Panc1 (cell line): ENCODE data around the gene CHST8. TPM values are rescaled to one million over a fixed set of nuclear protein-coding genes. Genes with fewer than 3 reads are reported as not detected.

Experiments
- ATAC-seq: fragments of 200-7000 bp; cut with Tn5 transposase; 2 replicates; pipeline ENCODE4 v1.9.1; 2020; ENCODE audit warnings: mild to moderate bottlenecking, moderate library complexity
- BruUV-seq: library from RNA; stranded (reverse); fragments of 400-500 nt; replicated peaks from 2 replicates; lab custom pipeline; 2021; lab: Mats Ljungman, UMichigan
- CTCF ChIA-PET: fragments of 300-600 bp; sonication (Branson Sonifier 250); formaldehyde crosslinking; loops from one replicate; lab custom pipeline; 2022; ENCODE audit warnings: antibody characterized with exemption; lab: Charles Lee
- POLR2A ChIA-PET: fragments of 300-600 bp; sonication (Branson Sonifier 250); formaldehyde crosslinking; loops from one replicate; lab custom pipeline; 2022; ENCODE audit warnings: antibody characterized with exemption; lab: Charles Lee
- DNase-seq: peaks from one replicate; pipeline ENCODE4 v3.0.0-alpha.2; 2010; ENCODE audit warnings: low read depth, low spot score
- H3K27ac ChIP-seq: 2 replicates; pipeline ENCODE4 v1.5.1; 2011; ENCODE audit warnings: mild to moderate bottlenecking, low read length, inconsistent platforms
- H3K27me3 ChIP-seq: fragments of 200-500 bp; sonication (Bioruptor generic); 2 replicates; pipeline ENCODE4 v1.6.0; 2014; ENCODE audit warnings: low read length, inconsistent platforms; ENCODE audit not compliant: control insufficient read depth, insufficient read depth
- H3K36me3 ChIP-seq: fragments of 200-500 bp; sonication (Bioruptor generic); 2 replicates; pipeline ENCODE4 v1.5.1; 2014; ENCODE audit warnings: inconsistent platforms, mild to moderate bottlenecking, low read length, moderate library complexity; ENCODE audit not compliant: control insufficient read depth, insufficient read depth
- H3K4me1 ChIP-seq: 2 replicates; pipeline ENCODE4 v1.5.1; 2011; ENCODE audit warnings: inconsistent platforms, mild to moderate bottlenecking, low read length, moderate library complexity; ENCODE audit not compliant: control insufficient read depth, insufficient read depth
- H3K4me3 ChIP-seq, 2 experiments: 2 replicates each; pipeline ENCODE4 v1.5.1; 2011 to 2012; ENCODE audit warnings: low read depth in 2 of 2, low read length in 2 of 2, mild to moderate bottlenecking in 2 of 2, inconsistent platforms in 1 of 2, moderate library complexity in 1 of 2
- H3K9me3 ChIP-seq: fragments of 200-500 bp; sonication (Bioruptor generic); 2 replicates; pipeline ENCODE4 v1.5.1; 2014; ENCODE audit warnings: low read depth, mild to moderate bottlenecking, inconsistent platforms, low read length, moderate library complexity; ENCODE audit not compliant: control insufficient read depth, insufficient read depth
- CTCF ChIP-seq: fragments of 450-650 bp; IDR thresholded peaks from 2 replicates; pipeline ENCODE4 v1.5.1; 2017; ENCODE audit warnings: mild to moderate bottlenecking
- POLR2AphosphoS5 ChIP-seq: IDR thresholded peaks from 2 replicates; pipeline ENCODE4 v1.6.1; 2012; ENCODE audit warnings: mild to moderate bottlenecking, low read depth, low read length, moderate library complexity
- REST ChIP-seq, 2 experiments: IDR thresholded peaks; 2 replicates each; pipeline ENCODE4 v1.6.1; 2011 to 2012; ENCODE audit warnings: low read depth in 2 of 2, control low read depth in 1 of 2, low read length in 1 of 2, mild to moderate bottlenecking in 1 of 2, moderate library complexity in 1 of 2; ENCODE audit not compliant: insufficient read depth in 1 of 2
- SIN3A ChIP-seq: IDR thresholded peaks from 2 replicates; pipeline ENCODE4 v1.6.1; 2012; ENCODE audit warnings: low read depth, mild to moderate bottlenecking, low read length, moderate library complexity, borderline replicate concordance; ENCODE audit not compliant: insufficient read depth
- TCF7L2 ChIP-seq: IDR thresholded peaks from 2 replicates; pipeline ENCODE4 v1.6.1; 2011; ENCODE audit warnings: mild to moderate bottlenecking, low read depth, low read length, inconsistent platforms
- in situ Hi-C: cut with HindIII; loops from 2 replicates; pipeline ENCODE4 v1.10.0; 2016; ENCODE audit warnings: low sequenced_read_pairs, low pct_unique_long_range_greater_than_20kb
- intact Hi-C: fragments of 100-400 bp; cut with micrococcal nuclease; formaldehyde crosslinking; loops from one replicate; pipeline ENCODE4 v1.10.0; 2022; ENCODE audit not compliant: unreplicated experiment
- total RNA-seq: library from RNA; stranded (reverse); gene quantifications from one replicate; pipeline ENCODE4 v1.2.1, GENCODE V29; 2021; ENCODE audit not compliant: unreplicated experiment

The CHST8 gene
- total RNA-seq, 1 experiment from 2014 or later, result 0.28 TPM

DNA sequence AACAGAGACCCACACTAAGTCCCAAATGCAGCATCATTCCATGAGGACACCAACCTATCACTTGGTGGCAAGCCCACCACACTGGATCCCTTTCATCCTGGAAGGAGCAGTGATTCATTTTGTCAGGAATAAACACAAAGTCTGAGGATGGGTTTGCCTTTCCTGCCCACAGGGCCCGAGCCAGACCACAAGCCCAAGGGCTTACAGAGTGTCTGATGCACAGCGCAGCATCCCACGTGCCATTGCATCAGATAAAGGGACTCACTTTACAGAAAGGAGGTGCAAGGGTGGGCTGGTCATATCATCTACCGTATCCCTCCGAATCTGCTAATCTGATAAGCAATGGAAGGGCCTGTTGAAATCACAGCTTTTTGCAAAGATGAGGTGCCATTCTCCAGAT, 162.7 kb downstream of the CHST8 start:
- DNase-seq (no peak), ATAC-seq (no peak)
- no peaks in the 10 kb centered on the region for H3K4me1 ChIP-seq
- POLR2A ChIA-PET, result no interaction called here
- no peak overlapping the region for H3K4me3 ChIP-seq
- no peak for TF ChIP-seq SIN3A
- no peak for TF ChIP-seq POLR2AphosphoS5
- TF ChIP-seq CTCF, result no peak
- no peak for TF ChIP-seq TCF7L2
- TF ChIP-seq REST (IDR thresholded peaks at IDR 0.05; ENCODE audit: insufficient read depth in 1 of 2, low read depth in 2 of 2, low read length in 1 of 2), result no peak
- in situ Hi-C loops (no loop called here), intact Hi-C loops (no loop called here)
- BruUV-seq, result no TSS peak
- H3K9me3 ChIP-seq, result no peaks in the 10 kb centered on the region
- no peak overlapping the region for H3K27ac ChIP-seq
- CTCF ChIA-PET, result interaction anchor here (0.8 kb wide), 1 partner anchor 91 kb away, joined by 5 read pairs; no protein-coding TSS in a partner anchor
- no peaks in the 10 kb centered on the region for H3K36me3 ChIP-seq
- H3K27me3 ChIP-seq, result peaks cover 7% of the 10 kb centered on the region

DNA sequence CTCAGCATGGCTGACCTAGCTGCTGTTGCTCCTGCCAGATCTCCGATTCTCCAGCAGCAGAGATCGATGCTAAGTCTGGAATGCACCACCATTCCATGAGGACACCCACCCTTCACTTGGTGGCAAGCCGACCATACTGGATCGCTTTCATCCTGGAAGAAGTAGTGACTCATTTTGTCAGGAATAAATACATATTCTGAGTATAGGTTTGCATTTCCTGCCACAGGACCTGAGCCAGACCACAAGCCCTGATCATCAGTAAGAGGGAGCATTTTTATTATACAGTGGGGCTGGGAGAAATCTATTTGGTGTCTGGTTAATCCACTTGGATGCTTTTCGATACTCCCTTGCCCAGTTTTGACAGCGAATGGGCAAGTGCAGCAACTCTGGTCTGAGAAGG, 164.0 kb downstream of the CHST8 start:
- BruUV-seq, result no TSS peak
- in situ Hi-C loops, result no loop called here
- Histone ChIP-seq H3K4me3 (no peak overlapping the region), H3K36me3 (no peaks in the 10 kb centered on the region), H3K27ac (no peak overlapping the region), H3K27me3 (peaks cover 3% of the 10 kb centered on the region), H3K4me1 (no peaks in the 10 kb centered on the region), H3K9me3 (no peaks in the 10 kb centered on the region)
- ATAC-seq (no peak), DNase-seq (no peak)
- CTCF ChIA-PET, result no interaction called here
- POLR2A ChIA-PET, result no interaction called here
- intact Hi-C loops, result no loop called here
- TF ChIP-seq POLR2AphosphoS5 (no peak), CTCF (no peak), REST (IDR thresholded peaks at IDR 0.05; ENCODE audit: insufficient read depth in 1 of 2, low read depth in 2 of 2, low read length in 1 of 2) (no peak), SIN3A (no peak), TCF7L2 (no peak)
